GM18868 (cell line): Measurements from ENCODE around the gene SIGLEC15.
A peak's percentile ranks its signal among the peaks of the same experiment; 100 is the strongest.
"Not testable (repeated sequence)": the region's sequence is repeated elsewhere in the genome, so short reads cannot be mapped to it uniquely, and the experiment has no call there.

Experiments used
- ATAC-seq: cut with Tn5 transposase; IDR thresholded peaks from one replicate; pipeline ENCODE4 v1.9.1; 2021; ENCODE audit warnings: mild to moderate bottlenecking, moderate library complexity; ENCODE audit not compliant: unreplicated experiment

Gene SIGLEC15

DNA sequence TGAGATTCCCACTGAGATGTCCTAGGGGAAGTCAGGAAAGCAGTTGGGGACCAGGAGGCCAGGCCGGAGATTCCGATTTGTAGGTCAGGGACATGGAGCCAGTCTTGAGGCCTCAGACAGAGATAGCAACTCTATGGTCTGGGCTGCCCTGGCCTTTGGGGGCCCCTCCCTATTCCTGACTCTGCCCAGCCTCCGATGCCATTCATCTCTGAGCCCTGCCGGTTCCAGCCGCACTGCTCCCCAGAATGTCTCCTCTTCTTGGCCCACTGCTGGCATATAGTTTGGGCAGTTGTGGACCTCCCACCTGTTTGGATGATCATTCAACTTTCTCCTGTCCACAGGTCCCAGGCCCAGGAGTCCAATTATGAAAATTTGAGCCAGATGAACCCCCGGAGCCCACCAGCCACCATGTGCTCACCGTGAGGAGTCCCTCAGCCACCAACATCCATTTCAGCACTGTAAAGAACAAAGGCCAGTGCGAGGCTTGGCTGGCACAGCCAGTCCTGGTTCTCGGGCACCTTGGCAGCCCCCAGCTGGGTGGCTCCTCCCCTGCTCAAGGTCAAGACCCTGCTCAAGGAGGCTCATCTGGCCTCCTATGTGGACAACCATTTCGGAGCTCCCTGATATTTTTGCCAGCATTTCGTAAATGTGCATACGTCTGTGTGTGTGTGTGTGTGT lies 16.4 kb downstream of the SIGLEC15 start:
- ATAC-seq = no peak

DNA sequence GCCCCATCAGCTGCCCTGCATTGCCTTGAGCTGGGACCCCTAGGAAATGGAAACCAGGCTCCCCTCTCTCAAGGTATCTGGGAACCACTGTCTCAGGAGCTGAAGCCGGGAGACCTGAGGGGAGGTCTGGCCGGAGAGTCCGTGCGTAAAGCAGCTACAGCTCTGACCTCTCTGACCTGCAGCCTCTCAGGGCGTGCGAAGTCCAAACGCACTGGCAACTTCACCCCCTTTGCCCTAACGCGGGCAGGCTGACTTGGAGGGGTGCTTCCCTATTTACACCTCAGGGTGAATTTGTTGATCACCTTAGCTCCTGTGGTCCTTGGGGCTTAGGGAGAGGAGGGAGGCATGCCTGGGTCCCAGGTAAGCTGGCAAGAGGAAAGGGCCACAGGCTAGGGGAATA lies 17.5 kb downstream of the SIGLEC15 start:
- no peak for ATAC-seq

DNA sequence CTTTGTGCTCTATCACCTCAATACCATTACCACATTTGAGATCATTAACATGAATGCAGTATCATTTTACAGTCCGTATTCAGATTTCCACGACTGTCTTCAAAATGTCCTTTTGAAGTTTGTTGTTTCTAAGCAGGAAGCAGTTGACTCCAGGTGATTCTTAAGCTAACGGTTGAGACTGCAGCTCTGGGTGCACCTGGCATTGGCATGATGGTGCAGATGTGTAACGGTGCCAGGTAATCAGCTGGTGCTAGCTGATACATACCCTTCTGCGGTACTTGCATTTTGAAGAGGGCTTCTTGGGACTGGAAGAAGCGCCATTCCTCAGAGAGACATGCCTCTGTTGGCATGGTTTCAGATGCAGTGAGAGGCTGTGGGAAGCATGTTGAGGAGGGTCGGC lies 19.5 kb downstream of the SIGLEC15 start:
- ATAC-seq = no peak

DNA sequence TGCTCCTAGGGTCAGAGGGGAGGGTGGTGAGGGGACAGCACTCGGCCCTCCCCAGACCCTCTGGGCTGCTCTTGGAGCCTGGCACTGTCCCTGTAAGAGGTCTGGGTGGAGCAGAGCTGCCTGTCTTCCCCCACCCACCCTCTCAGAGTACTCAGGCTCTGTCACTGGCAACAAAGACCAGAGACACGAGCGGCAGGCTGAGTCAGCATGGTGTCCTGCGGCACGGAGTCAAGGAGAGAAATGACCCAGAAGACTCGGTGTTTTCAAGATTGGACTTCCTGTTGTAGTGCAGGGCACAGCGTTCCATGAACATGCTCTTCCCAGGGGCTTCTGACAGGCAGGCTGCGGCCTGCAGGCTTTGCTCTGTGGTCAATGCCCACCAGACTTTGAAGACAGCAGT lies 19.9 kb downstream of the SIGLEC15 start:
- no peak for ATAC-seq

- no peak for ATAC-seq
Measured at GRCh38 chr18:45847119-45847518, 21.6 kb downstream of the SIGLEC15 start.

DNA sequence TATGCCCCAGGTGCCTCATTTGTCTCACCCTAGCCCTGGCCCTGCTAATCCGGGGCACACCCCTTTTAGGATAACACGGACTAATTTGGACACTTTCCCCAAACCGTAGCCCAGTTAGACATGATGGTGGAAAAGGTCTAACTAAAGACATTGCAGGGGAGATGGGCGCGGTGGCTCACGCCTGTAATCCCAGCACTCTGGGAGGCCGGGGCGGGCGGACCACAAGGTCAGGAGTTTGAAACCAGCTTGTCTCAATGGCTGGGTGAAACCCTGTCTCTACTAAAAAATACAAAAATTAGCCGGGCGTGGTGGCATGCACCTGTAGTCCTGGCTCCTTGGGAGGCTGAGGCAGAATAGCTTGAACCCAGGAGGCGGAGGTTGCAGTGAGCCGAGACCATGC lies 23.2 kb downstream of the SIGLEC15 start:
- not testable (repeated sequence) for ATAC-seq

DNA sequence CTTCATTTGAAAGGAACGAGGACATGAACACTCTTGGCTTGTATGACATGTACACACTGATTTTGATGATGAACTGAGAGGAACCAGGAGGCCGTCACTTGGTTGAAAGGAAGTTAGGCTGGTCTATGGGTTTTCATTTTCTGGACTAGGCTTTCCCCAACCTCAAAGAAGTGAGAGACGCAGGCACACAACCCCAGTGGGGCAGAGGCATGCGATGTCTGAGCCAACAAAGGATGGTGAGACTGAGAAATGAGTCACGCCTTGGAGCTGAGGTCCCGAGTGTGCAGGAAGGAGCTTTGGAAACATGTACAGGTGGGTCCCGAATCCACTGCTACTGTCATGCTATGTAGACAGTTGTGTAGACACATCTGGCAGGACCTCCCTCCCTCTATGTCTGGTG lies 24.1 kb downstream of the SIGLEC15 start:
- peak; percentile 47 for ATAC-seq

DNA sequence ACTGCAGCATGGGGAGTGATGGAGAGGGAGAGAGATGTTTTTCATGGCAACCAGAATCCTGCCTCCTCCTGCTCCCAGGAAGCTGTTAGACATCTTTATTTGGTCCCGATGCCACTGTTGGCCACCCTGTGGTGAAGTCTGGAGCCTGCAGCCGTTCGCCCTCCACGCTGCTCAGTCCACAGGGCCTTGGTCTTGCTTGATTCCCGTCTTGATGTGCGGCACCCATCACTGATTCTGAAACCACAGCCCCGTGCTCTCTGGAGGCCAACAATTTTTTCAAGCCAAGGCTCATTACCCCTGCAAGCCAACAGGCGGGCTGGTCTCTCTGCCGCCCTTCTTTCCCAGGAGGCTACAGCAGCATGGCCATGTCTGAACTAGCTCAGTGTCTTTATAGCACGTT lies 24.5 kb downstream of the SIGLEC15 start:
- ATAC-seq = peak; percentile 80

- no peak for ATAC-seq
Measured at GRCh38 chr18:45851161-45851925, 25.9 kb downstream of the SIGLEC15 start.

DNA sequence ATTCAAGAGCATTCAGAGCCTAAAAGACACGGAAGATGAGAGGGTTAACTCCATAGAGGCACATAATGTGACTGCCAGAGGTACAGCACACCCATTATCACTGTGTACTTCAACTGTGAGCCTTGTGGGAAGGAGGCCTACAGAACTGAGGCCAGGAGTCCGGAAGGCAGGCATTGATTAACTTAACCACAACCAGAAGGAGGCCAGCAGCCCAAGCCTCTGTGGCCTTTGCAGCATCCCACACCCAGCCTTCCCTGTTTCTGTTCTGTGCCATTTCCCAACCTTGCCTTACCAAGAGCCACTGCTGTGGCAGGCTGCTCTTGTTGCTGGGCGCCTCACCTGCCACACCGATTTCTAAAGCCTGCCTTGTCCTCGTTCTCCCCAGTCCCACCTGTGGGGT lies 27.2 kb downstream of the SIGLEC15 start:
- ATAC-seq = no peak

GRCh38 chr18:45854036-45854586 lies 28.6 kb downstream of the SIGLEC15 start:
- no peak for ATAC-seq

DNA sequence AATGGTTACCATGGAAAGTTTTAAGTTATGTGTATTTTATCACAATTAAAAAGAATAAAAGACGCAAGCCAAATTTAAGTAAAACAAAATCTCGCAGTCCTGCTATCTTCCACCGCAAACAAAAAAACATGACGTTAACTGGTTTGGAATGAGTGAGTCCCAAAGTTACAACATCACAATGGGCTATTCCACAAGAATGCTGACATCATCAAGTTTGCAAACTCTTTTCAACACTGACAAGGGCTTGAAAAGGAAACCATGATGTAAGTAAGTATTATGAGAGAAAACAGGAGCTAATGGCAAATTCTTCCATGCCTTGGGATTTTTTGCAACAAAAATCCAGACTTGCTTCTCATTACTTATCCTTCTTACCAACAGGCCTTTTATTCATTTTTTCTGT lies 31.1 kb downstream of the SIGLEC15 start:
- ATAC-seq = no peak

GRCh38 chr18:45859334-45859733 lies 33.9 kb downstream of the SIGLEC15 start:
- no peak for ATAC-seq

- no peak for ATAC-seq
Measured at GRCh38 chr18:45860492-45860891, 35.0 kb downstream of the SIGLEC15 start.

- ATAC-seq = no peak
Measured at GRCh38 chr18:45860971-45861370, 35.5 kb downstream of the SIGLEC15 start.

GRCh38 chr18:45861926-45862325 lies 36.5 kb downstream of the SIGLEC15 start:
- ATAC-seq = no peak

DNA sequence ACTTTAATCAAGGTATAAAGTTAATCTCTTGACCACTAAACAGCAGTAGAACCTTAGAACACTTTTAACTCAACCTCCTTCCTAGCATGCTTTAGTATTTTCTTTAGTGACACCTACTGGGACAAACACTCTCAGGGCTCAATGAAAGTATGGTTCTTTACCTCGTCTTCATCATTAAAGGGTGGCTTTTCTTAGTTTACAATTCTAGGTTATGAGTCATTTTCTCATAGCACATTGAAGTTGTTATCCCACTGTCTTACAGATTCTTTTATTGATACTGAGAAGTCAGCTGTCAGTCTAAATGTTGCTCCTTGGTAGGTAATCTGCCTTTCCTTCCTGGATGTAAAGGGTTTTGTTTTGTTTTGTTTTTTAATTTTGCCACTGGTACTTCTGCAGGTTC lies 38.0 kb downstream of the SIGLEC15 start:
- ATAC-seq = no peak

DNA sequence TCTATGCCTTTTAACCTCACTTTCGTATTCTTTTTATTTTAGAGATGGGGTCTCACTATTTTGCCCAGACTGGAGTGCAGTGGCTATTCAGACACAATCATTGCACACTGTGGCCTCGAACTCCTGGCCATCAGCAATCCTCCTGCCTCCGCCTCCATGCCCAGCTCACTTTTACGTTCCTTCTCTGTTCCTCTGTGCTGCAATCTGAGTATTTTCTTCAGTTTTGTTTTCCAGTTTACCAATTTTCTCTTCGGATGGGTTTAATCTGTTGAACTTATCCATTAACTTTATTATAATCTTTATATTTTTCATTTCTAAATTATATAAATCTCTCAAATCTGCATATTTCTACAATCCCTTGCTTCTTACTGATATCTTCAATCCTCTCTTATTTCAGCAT lies 38.6 kb downstream of the SIGLEC15 start:
- ATAC-seq = no peak

- no peak for ATAC-seq
Measured at GRCh38 chr18:45865466-45865865, 40.0 kb downstream of the SIGLEC15 start.

DNA sequence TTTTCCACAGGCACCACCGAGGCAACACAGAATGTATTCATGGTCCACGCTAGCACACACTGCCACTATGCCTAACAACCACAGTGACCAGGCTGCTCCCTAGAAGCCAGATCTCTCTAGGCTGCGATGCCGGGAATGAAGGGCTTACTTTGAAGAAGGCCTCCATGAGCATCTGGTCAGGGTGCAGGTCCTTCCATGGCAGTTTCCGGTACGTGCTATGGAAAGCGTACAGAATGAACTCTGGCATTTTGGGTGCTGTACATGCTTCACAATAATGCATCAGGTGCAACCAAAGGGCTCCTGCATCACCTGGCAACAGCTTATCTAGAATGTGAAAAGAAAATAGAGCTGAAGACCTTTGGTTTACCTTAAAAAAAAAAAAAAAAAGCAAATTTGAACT lies 44.9 kb downstream of the SIGLEC15 start:
- no peak for ATAC-seq

DNA sequence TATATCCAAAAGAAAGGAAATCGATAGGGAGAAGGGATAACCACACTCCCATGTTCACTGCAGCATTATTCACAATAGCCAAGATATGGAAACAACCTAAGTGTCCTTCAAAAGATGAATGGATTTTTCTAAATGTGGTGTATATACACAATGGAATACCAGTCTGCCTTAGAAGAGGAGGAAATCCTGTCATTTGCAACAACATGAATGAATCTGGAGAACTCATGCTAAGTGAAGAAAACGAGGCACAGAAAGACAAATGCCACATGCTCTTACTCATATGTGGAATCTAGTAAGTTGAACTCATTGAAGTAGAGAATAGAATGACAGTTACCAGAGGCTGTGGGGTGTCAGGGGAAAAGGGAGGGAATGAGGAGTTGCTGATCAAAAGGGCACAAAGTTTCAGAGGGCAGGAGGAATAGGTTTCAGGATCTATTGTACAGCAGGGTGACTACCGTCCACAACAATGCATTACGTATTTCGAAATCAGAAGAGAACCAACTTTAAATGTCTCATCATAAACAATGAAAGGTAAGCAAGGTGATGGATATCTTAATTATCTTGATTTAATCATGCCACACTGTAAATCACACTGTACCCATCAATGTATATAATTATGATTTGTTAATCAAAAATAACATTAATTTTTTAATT lies 46.1 kb downstream of the SIGLEC15 start:
- ATAC-seq = no peak
